ENCODE results near the gene PDE6A.
"Not testable (repeated sequence)": the region's sequence is repeated elsewhere in the genome, so short reads cannot be mapped to it uniquely, and the experiment has no call there.

The PDE6A gene

DNA sequence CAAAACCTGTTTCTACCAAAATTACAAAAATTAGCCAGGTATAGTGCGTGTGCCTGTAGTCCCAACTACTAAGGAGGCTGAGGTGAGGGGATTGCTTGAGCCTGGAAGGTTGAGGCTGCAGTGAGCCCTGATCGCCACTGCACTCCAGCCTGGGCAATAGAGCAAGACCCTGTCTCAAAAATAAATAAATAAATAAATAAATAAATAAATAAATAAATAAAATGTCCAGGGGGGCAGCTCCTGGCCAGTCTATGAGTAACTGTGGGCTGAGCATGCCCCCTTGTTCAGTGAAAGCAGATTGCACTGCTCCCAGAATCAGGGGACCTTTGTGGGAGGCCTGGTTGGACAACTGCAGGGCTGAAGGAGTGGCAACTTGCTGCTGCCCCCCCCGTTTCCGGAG lies 62.7 kb downstream of the PDE6A start:
- Histone ChIP-seq H3K9me3 (ENCODE audit: control insufficient read depth, low read length) (no peaks in the 10 kb centered on the region), H3K9ac (ENCODE audit: low read length) (no peak overlapping the region), H3K4me3 (ENCODE audit: low read length) (no peak overlapping the region), H3K36me3 (ENCODE audit: control insufficient read depth, insufficient read depth, low read length) (no peaks in the 10 kb centered on the region), H3K27me3 (ENCODE audit: control insufficient read depth, insufficient read depth, low read length) (no peaks in the 10 kb centered on the region), H3K4me1 (ENCODE audit: control insufficient read depth, insufficient read depth, low read length) (no peaks in the 10 kb centered on the region)

- Histone ChIP-seq H3K9ac (ENCODE audit: low read length) (no peak overlapping the region), H3K27me3 (ENCODE audit: control insufficient read depth, insufficient read depth, low read length) (no peaks in the 10 kb centered on the region), H3K9me3 (ENCODE audit: control insufficient read depth, low read length) (no peaks in the 10 kb centered on the region), H3K4me3 (ENCODE audit: low read length) (no peak overlapping the region), H3K36me3 (ENCODE audit: control insufficient read depth, insufficient read depth, low read length) (no peaks in the 10 kb centered on the region), H3K4me1 (ENCODE audit: control insufficient read depth, insufficient read depth, low read length) (no peaks in the 10 kb centered on the region)
These were observed 63.4 kb downstream of the PDE6A start for GRCh38 chr5:149881069-149881622.

DNA sequence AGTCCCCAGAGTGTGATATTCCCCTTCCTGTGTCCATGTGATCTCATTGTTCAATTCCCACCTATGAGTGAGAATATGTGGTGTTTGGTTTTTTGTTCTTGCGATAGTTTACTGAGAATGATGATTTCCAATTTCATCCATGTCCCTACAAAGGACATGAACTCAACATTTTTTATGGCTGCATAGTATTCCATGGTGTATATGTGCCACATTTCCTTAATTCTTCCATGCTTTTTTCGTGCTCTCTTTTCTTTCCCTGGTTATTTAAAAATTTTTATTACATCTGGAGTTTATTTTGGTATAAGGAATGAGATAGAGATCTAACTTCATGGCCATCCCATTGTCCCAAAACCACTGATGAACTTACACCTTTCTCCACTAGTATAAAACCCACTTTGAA lies 65.0 kb downstream of the PDE6A start:
- not testable (repeated sequence) for H3K27me3 ChIP-seq (ENCODE audit: control insufficient read depth, insufficient read depth, low read length); H3K9ac ChIP-seq (ENCODE audit: low read length); H3K36me3 ChIP-seq (ENCODE audit: control insufficient read depth, insufficient read depth, low read length); H3K4me3 ChIP-seq (ENCODE audit: low read length); H3K4me1 ChIP-seq (ENCODE audit: control insufficient read depth, insufficient read depth, low read length); H3K9me3 ChIP-seq (ENCODE audit: control insufficient read depth, low read length)

DNA sequence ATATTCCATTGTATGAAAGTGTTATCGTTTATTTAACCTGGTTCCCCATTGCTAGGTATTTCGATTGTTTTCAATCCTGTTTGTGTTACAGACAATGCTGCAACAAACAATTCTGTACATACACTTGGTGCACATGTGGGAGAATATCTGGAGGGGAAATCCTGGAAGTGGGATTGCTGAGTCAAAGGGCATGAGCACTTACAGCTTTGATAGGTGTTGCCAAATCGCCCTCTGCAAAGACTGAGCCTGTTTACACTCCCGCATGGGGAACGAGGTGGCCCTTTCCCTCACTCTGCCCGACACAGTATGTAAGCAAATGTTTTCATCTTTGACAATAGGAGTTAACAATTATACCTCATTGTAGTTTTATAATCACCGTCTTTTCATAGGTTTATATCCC lies 66.2 kb downstream of the PDE6A start:
- Histone ChIP-seq H3K4me3 (ENCODE audit: low read length) (no peak overlapping the region), H3K36me3 (ENCODE audit: control insufficient read depth, insufficient read depth, low read length) (no peaks in the 10 kb centered on the region), H3K4me1 (ENCODE audit: control insufficient read depth, insufficient read depth, low read length) (no peaks in the 10 kb centered on the region), H3K9me3 (ENCODE audit: control insufficient read depth, low read length) (no peaks in the 10 kb centered on the region), H3K27me3 (ENCODE audit: control insufficient read depth, insufficient read depth, low read length) (no peaks in the 10 kb centered on the region), H3K9ac (ENCODE audit: low read length) (no peak overlapping the region)

- Histone ChIP-seq H3K36me3 (ENCODE audit: control insufficient read depth, insufficient read depth, low read length) (no peaks in the 10 kb centered on the region), H3K4me1 (ENCODE audit: control insufficient read depth, insufficient read depth, low read length) (peaks cover 16% of the 10 kb centered on the region), H3K27me3 (ENCODE audit: control insufficient read depth, insufficient read depth, low read length) (no peaks in the 10 kb centered on the region), H3K4me3 (ENCODE audit: low read length) (no peak overlapping the region), H3K9ac (ENCODE audit: low read length) (no peak overlapping the region), H3K9me3 (ENCODE audit: control insufficient read depth, low read length) (no peaks in the 10 kb centered on the region)
These were observed 70.7 kb downstream of the PDE6A start for GRCh38 chr5:149873896-149874295.

DNA sequence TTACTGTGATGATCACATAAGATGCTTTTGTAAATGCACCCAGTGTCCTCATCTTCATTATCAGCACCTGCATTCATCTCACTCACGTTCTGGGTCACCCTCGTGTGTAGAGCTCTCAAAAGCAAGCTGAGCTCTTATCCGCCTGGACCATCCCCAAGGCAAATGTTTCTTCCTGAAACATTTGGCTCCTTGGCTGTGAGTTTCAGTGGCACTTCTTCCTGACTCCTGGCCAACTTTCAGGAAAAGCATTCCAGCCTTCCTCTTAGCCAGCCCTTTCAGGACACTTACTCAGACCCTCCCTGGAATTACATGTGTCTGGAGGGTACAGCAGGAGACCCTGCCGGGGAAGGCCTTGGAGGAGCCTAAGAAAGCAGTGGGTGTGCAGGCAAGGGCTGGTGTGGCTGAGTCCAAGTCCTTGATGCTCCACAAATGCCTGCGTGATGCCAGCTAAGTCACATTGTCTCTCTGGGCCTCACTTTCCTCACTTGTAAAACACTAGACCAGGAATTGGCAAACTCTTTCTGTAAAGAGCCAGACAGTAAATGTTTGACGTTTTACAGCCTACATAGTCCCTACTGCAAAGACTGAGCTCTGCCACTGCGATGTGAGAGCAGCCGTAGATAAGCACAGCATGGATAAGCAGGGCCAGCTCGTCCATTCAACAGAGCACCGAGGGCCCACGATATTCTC lies 72.1 kb downstream of the PDE6A start:
- peaks cover 16% of the 10 kb centered on the region for H3K4me1 ChIP-seq (ENCODE audit: control insufficient read depth, insufficient read depth, low read length)
- H3K9ac ChIP-seq (ENCODE audit: low read length), result no peak overlapping the region

GRCh38 chr5:149871471-149871870 lies 73.1 kb downstream of the PDE6A start:
- Histone ChIP-seq H3K4me1 (ENCODE audit: control insufficient read depth, insufficient read depth, low read length) (peaks cover 16% of the 10 kb centered on the region), H3K9ac (ENCODE audit: low read length) (no peak overlapping the region)

More for the DNA sequence above, 72.1 kb downstream of the PDE6A start:
- Histone ChIP-seq H3K27me3 (ENCODE audit: control insufficient read depth, insufficient read depth, low read length) (no peaks in the 10 kb centered on the region), H3K36me3 (ENCODE audit: control insufficient read depth, insufficient read depth, low read length) (no peaks in the 10 kb centered on the region), H3K9me3 (ENCODE audit: control insufficient read depth, low read length) (no peaks in the 10 kb centered on the region), H3K4me3 (ENCODE audit: low read length) (no peak overlapping the region)

DNA sequence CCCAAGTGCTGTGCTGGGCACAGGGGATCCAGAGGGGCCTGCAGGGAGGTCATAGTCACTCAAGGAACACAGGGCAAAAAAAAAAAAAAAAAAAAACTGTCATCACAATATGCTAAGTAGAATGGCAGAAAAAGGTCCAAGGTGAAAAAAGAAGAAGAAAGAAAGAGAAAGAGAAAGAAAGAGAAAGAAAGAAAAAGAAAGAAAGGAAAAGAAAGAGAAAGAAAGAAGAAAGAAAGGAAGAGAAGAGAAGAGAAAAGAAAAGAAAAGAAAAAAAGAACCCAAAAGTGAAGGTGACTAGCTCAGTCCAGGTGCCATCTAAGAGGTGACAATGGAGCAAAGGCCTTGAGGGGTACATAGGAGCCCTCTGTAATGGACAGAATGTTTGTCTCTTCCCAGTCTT lies 73.9 kb downstream of the PDE6A start:
- Histone ChIP-seq H3K36me3 (ENCODE audit: control insufficient read depth, insufficient read depth, low read length) (no peaks in the 10 kb centered on the region), H3K27me3 (ENCODE audit: control insufficient read depth, insufficient read depth, low read length) (no peaks in the 10 kb centered on the region), H3K9ac (ENCODE audit: low read length) (no peak overlapping the region), H3K4me3 (ENCODE audit: low read length) (no peak overlapping the region), H3K9me3 (ENCODE audit: control insufficient read depth, low read length) (no peaks in the 10 kb centered on the region), H3K4me1 (ENCODE audit: control insufficient read depth, insufficient read depth, low read length) (peaks cover 16% of the 10 kb centered on the region)

More at GRCh38 chr5:149871471-149871870, 73.1 kb downstream of the PDE6A start:
- H3K27me3 ChIP-seq (ENCODE audit: control insufficient read depth, insufficient read depth, low read length), result no peaks in the 10 kb centered on the region
- no peaks in the 10 kb centered on the region for H3K36me3 ChIP-seq (ENCODE audit: control insufficient read depth, insufficient read depth, low read length)
- no peak overlapping the region for H3K4me3 ChIP-seq (ENCODE audit: low read length)
- no peaks in the 10 kb centered on the region for H3K9me3 ChIP-seq (ENCODE audit: control insufficient read depth, low read length)

DNA sequence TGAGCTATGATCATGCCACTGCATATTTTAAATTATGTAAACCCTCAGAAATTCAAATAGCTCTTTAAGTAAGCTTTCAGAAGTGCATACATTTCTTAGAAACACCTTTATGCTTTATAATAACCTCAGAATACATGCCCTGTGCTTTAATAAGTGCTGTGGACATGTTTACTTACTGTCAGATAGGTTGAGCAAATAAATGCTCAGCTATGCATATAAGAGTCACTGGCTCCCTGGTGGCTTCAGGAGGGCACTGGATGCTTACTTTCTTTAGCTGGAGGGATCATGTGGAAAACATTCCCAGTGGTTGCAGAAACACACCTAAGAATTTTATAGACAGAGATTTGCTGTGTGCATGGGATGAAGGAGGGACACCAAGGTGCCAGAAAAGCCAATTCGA lies 74.4 kb downstream of the PDE6A start:
- Histone ChIP-seq H3K4me3 (ENCODE audit: low read length) (no peak overlapping the region), H3K4me1 (ENCODE audit: control insufficient read depth, insufficient read depth, low read length) (peaks cover 16% of the 10 kb centered on the region), H3K9me3 (ENCODE audit: control insufficient read depth, low read length) (no peaks in the 10 kb centered on the region), H3K36me3 (ENCODE audit: control insufficient read depth, insufficient read depth, low read length) (no peaks in the 10 kb centered on the region), H3K27me3 (ENCODE audit: control insufficient read depth, insufficient read depth, low read length) (no peaks in the 10 kb centered on the region), H3K9ac (ENCODE audit: low read length) (no peak overlapping the region)

GRCh38 chr5:149869411-149869821 lies 75.2 kb downstream of the PDE6A start:
- Histone ChIP-seq H3K4me3 (ENCODE audit: low read length) (no peak overlapping the region), H3K27me3 (ENCODE audit: control insufficient read depth, insufficient read depth, low read length) (no peaks in the 10 kb centered on the region), H3K9me3 (ENCODE audit: control insufficient read depth, low read length) (no peaks in the 10 kb centered on the region), H3K4me1 (ENCODE audit: control insufficient read depth, insufficient read depth, low read length) (peaks cover 16% of the 10 kb centered on the region), H3K9ac (ENCODE audit: low read length) (no peak overlapping the region), H3K36me3 (ENCODE audit: control insufficient read depth, insufficient read depth, low read length) (no peaks in the 10 kb centered on the region)

GRCh38 chr5:149865746-149866145 lies 78.8 kb downstream of the PDE6A start:
- Histone ChIP-seq H3K27me3 (ENCODE audit: control insufficient read depth, insufficient read depth, low read length) (no peaks in the 10 kb centered on the region), H3K36me3 (ENCODE audit: control insufficient read depth, insufficient read depth, low read length) (no peaks in the 10 kb centered on the region), H3K9ac (ENCODE audit: low read length) (no peak overlapping the region), H3K4me1 (ENCODE audit: control insufficient read depth, insufficient read depth, low read length) (peaks cover 5% of the 10 kb centered on the region), H3K9me3 (ENCODE audit: control insufficient read depth, low read length) (no peaks in the 10 kb centered on the region), H3K4me3 (ENCODE audit: low read length) (no peak overlapping the region)

GRCh38 chr5:149863830-149864229 lies 80.8 kb downstream of the PDE6A start:
- Histone ChIP-seq H3K4me1 (ENCODE audit: control insufficient read depth, insufficient read depth, low read length) (no peaks in the 10 kb centered on the region), H3K36me3 (ENCODE audit: control insufficient read depth, insufficient read depth, low read length) (no peaks in the 10 kb centered on the region), H3K4me3 (ENCODE audit: low read length) (no peak overlapping the region), H3K27me3 (ENCODE audit: control insufficient read depth, insufficient read depth, low read length) (no peaks in the 10 kb centered on the region), H3K9me3 (ENCODE audit: control insufficient read depth, low read length) (no peaks in the 10 kb centered on the region), H3K9ac (ENCODE audit: low read length) (no peak overlapping the region)

Data from mucosa of stomach (tissue), 1 donor.